Astrocyte of the spinal cord (primary cell): ENCODE results near the gene FANK1.

ENCODE experiments used
- DNase-seq: peaks from one replicate; pipeline ENCODE4 v3.0.0; 2011; ENCODE audit warnings: low read depth, low spot score
- H3K4me3 ChIP-seq: 2 replicates; pipeline ENCODE4 v1.5.1; 2011; ENCODE audit warnings: low read depth, mild to moderate bottlenecking, low read length, moderate library complexity
- CTCF ChIP-seq: IDR thresholded peaks from 2 replicates; pipeline ENCODE4 v1.5.1; 2012; ENCODE audit warnings: low read depth, mild to moderate bottlenecking, low read length, inconsistent platforms
- in situ Hi-C: cut with HindIII; loops from 2 replicates; pipeline ENCODE4 v1.10.0; 2017; ENCODE audit warnings: low sequenced_read_pairs

FANK1 gene

DNA sequence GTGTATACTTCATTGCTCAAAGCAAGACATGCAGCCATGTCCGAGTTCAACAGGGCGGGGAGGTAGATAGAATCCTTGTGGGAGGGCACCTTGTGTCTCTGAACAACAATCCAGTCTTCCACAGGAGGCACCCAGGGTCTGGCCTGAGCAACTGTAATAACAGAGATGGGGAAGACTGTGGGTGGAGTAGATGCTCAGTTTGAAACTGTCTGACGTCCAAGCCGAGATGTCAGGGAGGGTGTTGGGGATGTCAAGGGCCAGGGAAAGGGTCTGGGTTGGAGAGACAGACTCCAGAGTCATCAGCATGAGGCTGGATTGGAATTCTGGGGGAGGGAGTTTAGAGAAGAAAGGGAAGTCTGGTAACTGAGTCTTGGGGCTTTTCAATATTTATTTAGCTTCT is 88.0 kb downstream of the FANK1 start:
- in situ Hi-C loops: no loop called here
- TF ChIP-seq CTCF: no peak
- H3K4me3 ChIP-seq: no peak overlapping the region
- DNase-seq: no peak

GRCh38 chr10:125984865-125985495 is 88.6 kb downstream of the FANK1 start:
- DNase-seq: no peak
- in situ Hi-C loops: no loop called here

DNA sequence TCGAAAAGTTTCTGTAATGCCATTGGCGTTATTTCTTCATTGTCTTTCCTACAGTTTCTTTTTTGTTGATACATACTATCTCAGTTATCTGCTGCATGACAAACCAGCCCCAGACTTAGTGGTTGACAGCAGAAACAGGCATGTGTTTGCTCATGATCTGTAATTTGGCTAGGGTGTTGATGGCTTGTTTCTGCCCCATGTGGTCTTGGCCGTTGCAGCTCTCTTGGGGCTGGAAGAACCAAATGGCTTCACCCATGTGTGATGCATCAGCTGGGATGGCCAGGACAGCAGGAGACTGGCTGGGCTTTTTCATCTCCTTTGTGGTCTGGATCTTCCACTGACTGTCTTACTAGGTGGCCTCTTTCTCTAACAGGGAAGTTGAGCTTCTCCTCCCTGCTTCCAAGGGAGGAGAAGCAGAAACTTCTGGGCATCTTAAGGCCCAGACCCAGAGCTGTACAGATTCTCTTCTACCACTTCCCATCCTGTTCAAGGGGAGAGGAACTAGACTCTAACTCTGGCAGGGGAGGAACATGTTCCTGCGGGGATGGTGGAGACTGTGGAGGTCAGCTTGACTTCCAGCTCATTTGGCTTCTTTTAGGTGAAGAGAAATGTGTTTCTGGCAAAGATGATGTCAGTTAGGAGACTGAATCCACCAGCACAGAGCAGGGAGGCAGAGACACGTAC is 89.3 kb downstream of the FANK1 start:
- H3K4me3 ChIP-seq: no peak overlapping the region
- TF ChIP-seq CTCF: no peak
- in situ Hi-C loops: no loop called here
- no peak for DNase-seq

More at GRCh38 chr10:125984865-125985495, 88.6 kb downstream of the FANK1 start:
- TF ChIP-seq CTCF: no peak
- H3K4me3 ChIP-seq: no peak overlapping the region

DNA sequence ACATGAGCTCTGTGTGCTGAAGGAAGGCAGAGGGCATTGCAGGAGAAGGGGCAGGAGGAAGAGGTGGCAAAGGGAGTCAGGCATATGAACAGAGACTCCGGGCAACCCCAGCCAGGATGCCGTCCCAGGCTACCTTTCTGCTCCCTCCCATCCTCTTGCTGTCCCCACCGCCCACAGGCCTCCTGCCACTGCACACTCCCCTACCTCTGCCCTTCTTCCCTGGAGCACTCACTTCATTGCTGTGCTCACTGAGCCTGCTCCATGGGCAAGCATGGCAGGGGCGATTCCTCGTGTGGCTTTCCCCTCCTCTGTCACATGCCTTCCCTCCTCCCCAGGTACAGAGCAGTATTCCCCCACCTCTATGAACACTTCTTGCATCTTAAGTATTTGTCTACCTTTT is 93.4 kb downstream of the FANK1 start:
- H3K4me3 ChIP-seq: no peak overlapping the region
- TF ChIP-seq CTCF: no peak
- in situ Hi-C loops: no loop called here
- no peak for DNase-seq

DNA sequence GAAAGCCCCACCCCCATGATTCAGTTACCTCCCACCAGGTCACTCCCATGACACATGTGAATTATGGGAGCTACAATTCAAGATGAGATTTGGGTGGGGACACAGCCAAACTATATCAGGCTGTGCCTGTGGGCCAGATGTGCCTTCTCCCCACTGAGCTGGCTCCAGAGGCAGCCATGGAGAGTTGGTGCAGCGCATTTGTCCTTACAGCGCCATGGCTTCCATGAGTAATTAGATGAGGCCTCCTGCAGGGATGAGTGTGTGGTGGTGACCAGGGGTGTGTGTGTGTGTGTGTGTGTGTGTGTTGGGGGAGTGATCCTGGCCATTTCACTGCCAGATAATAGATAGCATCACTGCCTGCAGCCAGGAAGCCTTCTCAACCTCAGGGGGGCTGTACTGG is 94.6 kb downstream of the FANK1 start:
- no peak for DNase-seq
- H3K4me3 ChIP-seq: no peak overlapping the region
- in situ Hi-C loops: no loop called here
- TF ChIP-seq CTCF: no peak

DNA sequence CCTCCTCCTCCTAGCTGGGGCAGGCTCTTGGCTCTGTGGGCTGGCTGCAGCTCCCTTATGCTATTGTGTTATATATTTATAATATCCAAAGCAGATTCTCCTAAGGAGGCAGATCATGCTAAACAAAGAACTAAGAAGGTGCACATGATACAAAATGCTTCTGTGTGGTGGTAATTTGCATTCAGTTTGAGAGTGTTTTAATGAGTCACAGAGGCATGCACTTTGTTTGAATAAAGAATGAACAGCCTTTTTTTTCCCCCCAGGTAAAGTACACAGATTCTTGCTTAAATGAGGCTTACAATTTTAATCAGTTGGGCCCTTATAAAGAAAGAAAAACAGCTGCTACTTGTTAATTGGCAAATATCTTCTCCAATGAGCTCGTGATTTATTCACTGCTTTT is 95.0 kb downstream of the FANK1 start:
- H3K4me3 ChIP-seq: no peak overlapping the region
- TF ChIP-seq CTCF: no peak
- in situ Hi-C loops: no loop called here
- DNase-seq: no peak
